NCI-H2196 (cell line): ENCODE results near the gene SLC25A29.
"Not testable (repeated sequence)": the region's sequence is repeated elsewhere in the genome, so short reads cannot be mapped to it uniquely, and the experiment has no call there.

Experiments used
- DNase-seq: peaks from one replicate; lab custom pipeline; 2025; ENCODE audit not compliant: unreplicated experiment; lab: John Stamatoyannopoulos, UW

Gene SLC25A29

DNA sequence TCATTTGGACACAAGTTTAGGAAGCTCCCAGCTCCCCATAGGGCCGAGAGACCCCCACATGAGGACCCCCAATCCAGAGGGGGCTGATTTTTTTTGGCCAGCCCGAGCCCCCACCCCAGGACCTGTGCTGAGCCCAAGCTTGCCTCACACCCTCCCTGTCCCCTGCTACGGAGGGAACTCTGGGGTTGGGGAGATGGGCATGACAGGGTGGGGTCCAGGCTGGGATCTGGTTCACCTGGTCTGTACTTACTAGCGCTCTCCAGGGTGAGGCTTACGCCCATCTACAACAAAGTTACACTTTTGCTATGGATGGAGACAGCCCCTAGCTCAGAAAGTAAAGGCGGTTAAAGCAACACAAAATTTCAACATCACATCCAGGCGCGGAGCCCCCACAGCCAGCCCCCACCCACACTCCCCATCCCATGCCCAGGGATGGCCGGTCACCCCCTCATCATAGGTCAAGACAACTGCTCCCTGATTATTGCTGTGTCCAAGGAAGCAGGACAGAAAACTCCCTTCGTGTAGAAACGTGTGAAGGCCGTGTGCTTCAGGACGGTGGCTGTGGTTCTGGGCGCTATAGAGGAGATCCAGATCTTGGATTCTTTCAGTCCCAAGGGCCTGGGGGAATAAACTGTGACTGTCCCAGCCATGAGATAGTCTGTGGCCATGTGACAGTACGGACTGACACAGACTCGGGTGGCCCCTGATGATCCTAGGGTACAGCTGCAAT, 10.7 kb downstream of the SLC25A29 start:
- no peak for DNase-seq

DNA sequence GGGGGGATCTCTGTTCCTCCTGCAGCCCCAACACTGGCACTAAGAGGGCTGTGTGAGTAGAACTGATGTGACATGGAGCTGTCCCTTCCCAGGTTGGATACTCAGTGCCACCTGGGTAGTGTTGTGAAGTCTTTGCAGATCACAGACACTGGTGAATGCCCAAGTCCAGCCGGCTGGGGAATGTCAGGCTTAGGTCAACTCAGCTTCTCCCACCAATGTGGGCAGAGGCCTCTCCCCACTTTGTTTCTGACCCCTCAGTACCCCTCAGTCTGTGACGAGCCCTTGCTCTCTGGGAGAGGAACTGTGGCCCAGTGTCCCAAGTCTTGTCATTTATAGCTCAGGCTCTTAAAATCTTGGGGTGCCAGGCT, 11.3 kb downstream of the SLC25A29 start:
- DNase-seq, result no peak

DNA sequence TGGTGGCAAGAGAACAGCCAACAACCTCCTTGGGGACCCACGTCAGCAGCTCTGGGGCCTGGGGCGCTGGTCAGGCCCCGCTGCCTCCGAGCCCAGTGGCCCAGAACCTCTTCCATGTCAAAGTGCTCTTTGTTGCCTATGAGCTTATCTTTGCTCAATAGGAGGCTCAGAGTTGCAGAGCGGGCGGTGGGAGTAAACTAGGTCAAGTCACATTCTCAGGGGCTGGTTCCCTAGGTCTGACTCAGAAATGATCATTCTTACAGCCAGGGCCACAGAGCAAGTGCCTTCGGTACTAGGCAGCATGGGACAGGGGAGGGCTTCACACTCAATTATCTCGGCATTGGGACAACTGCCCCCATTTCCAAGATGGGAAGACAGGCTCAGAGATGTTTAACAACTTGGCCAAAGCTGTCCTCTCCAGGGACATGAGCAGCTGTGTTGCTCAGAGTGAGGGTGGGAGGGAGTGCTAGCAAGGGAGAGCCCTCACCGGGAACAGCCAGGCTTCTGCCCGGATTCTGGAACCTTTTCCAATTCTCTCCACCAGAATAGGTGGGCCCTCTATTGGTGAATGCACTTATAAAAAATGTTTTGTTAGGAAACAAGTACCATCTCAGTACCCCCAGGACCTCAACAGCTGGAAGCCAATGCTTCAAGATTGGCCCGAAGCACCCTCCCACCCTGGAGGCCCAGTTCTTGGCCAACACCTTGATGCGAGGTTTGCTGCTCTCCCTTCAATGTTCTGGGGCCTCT, 11.9 kb downstream of the SLC25A29 start:
- no peak for DNase-seq

- DNase-seq, result no peak
These were observed 12.6 kb downstream of the SLC25A29 start for GRCh38 chr14:100293497-100294212.

- DNase-seq, result no peak
These were observed 13.3 kb downstream of the SLC25A29 start for GRCh38 chr14:100292776-100293461.

GRCh38 chr14:100292301-100292775, 13.9 kb downstream of the SLC25A29 start:
- DNase-seq, result no peak

DNA sequence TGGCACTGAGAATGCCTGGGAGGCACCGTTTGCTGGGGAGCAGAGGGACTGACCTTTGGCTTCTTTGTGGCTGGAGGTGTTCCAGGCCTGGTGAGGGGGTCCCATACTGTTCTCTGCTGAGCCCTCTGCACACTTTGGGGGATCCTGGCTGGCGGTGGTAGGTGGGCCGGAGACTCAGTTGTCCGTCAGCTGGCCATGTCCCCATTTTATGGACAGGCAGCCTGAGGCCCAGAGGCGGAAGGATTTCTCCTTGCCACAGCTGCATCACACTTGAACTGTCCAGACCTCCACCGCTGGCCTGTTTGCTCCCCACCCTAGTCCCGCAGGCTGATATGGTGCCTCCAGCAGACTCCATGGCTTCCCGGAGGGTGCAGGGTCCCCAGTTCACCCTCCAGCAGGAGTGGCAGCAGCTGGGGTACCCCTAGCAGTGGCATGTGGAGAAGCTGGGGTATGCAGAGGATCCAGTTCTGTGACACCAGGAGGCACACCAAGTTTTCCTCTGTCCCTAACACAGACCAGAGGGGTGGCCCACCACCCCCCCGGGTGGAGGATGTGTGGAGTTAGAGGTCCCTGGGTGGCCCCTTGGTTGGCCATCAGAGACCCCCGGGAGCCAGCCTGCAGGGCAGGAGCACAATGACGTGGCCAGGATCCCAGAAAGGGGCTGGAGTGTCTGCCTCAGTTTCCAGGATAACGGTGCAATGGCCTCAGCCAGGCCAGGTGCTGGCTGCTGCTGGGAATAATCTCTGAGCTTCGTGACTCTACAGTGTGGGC, 14.8 kb downstream of the SLC25A29 start:
- DNase-seq, result no peak

GRCh38 chr14:100290607-100291304, 15.5 kb downstream of the SLC25A29 start:
- DNase-seq, result no peak

GRCh38 chr14:100289916-100290606, 16.2 kb downstream of the SLC25A29 start:
- DNase-seq, result no peak

GRCh38 chr14:100288382-100289185, 17.7 kb downstream of the SLC25A29 start:
- DNase-seq, result no peak

DNA sequence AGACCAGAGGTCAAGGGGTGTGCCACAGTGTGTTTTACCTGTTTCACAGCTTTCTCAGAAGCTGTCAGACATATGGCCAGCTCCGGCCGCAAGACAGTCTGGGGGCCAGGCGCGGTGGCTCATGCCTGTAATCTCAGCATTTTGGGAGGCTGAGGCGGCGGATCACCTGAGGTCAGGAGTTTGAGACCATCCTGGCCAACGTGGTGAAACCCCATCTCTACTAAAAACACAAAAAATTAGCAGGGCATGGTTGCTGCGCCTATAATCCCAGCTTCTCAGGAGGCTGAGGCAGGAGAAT, 18.3 kb downstream of the SLC25A29 start:
- not testable (repeated sequence) for DNase-seq

GRCh38 chr14:100287202-100287997, 18.8 kb downstream of the SLC25A29 start:
- no peak for DNase-seq

GRCh38 chr14:100286484-100287191, 19.6 kb downstream of the SLC25A29 start:
- no peak for DNase-seq

DNA sequence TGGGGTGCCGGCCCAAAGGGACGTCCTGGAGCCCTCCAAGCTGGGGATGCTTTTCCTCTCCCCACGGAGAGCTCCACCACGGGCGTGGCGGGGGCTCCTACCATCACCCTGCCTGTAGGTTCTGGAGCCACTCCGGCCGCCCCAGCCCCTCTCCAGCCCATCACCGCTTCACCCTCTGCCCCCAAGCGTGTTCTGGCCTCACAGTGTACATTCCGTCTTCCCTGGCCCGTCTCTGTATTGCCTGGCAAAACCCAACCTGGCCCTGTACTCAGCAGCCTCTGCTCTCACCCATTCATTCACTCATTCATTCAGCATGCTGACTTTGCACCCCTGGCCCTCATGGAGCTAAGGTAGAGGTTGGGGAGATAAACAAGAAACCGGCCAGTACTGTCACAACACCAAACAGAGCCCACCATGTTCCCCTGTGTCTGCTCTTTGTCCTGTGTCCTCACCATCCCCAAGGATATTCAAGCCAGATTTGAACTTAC, 20.3 kb downstream of the SLC25A29 start:
- DNase-seq, result no peak

GRCh38 chr14:100285021-100285912, 21.0 kb downstream of the SLC25A29 start:
- DNase-seq, result peak; percentile 60
